A549 (cell line): ENCODE measurements around the gene PASK. TPM values are rescaled to one million over a fixed set of nuclear protein-coding genes. Genes with fewer than 3 reads are reported as not detected.

Experiments used
- ATAC-seq, 2 experiments: fragments of 200-7000 bp in 1 of 2; fragments of >200 bp in 1 of 2; cut with Nextera tagmentation in 1 of 2; cut with Tn5 transposase in 1 of 2; 3 replicates each; pipeline versions ENCODE4 v1.8.0 to v1.9.1; 2018 to 2020; ENCODE audit warnings: mild to moderate bottlenecking in 1 of 2, moderate library complexity in 1 of 2
- CTCF ChIA-PET: fragments of 300-600 bp; sonication (Branson Sonifier 250); formaldehyde crosslinking; extraction: SDS; loops from one replicate; lab custom pipeline; 2021; ENCODE audit warnings: antibody characterized with exemption, inconsistent platforms; lab: Yijun Ruan, JAX
- POLR2A ChIA-PET: fragments of 350-600 bp; formaldehyde crosslinking; extraction: SDS; loops from one replicate; lab custom pipeline; 2021; ENCODE audit warnings: antibody characterized with exemption, inconsistent platforms; lab: Yijun Ruan, JAX
- DNase-seq, 2 experiments: peaks; one replicate each; pipeline versions ENCODE4 v3.0.0 to v3.0.0-alpha.2; 2011 to 2016; ENCODE audit warnings: low read depth in 1 of 2, low spot score in 1 of 2
- FAIRE-seq: peaks from 2 replicates; lab custom pipeline; 2011; peaks lifted over from hg19 to GRCh38; lab: Jason Lieb, UNC
- H3K27ac ChIP-seq, 2 experiments: fragments of >200 bp; sonication (Bioruptor Twin); formaldehyde crosslinking; 3 replicates each; pipeline ENCODE4 v1.5.1; 2016 to 2017
- H3K4me1 ChIP-seq: fragments of >200 bp; sonication (Bioruptor Twin); formaldehyde crosslinking; 3 replicates; pipeline ENCODE4 v1.6.1; 2016
- H3K4me2 ChIP-seq: fragments of >200 bp; sonication (Bioruptor Twin); formaldehyde crosslinking; 3 replicates; pipeline ENCODE4 v1.6.1; 2016
- H3K4me3 ChIP-seq: fragments of >200 bp; sonication (Bioruptor Twin); formaldehyde crosslinking; 3 replicates; pipeline ENCODE4 v1.5.1; 2016
- H3K9me3 ChIP-seq: fragments of >200 bp; sonication (Bioruptor Twin); formaldehyde crosslinking; 3 replicates; pipeline ENCODE4 v1.6.1; 2016
- CBX2 ChIP-seq: fragments of 200-600 bp; sonication (generic); IDR thresholded peaks from 2 replicates; pipeline ENCODE4 v1.6.1; 2016; ENCODE audit warnings: low read depth, mild to moderate bottlenecking, borderline replicate concordance
- CBX8 ChIP-seq: fragments of 200-600 bp; sonication (generic); IDR thresholded peaks from 2 replicates; pipeline ENCODE4 v1.6.1; 2016
- EHMT2 ChIP-seq: fragments of 200-600 bp; sonication (generic); IDR thresholded peaks from 2 replicates; pipeline ENCODE4 v1.6.1; 2016; ENCODE audit warnings: antibody characterized with exemption, low read depth, mild to moderate bottlenecking, moderate library complexity
- EP300 ChIP-seq, 2 experiments: fragments of >200 bp; sonication (Bioruptor Twin); formaldehyde crosslinking; IDR thresholded peaks; 2 replicates in 1 of 2; 3 replicates in 1 of 2; pipeline ENCODE4 v1.6.1; 2016 to 2017
- FOSB ChIP-seq: fragments of 250-450 bp; sonication (Bioruptor Pico); IDR thresholded peaks from 2 replicates; pipeline ENCODE4 v1.5.0; 2020; ENCODE audit warnings: mild to moderate bottlenecking, moderate library complexity
- FOSL2 ChIP-seq, 2 experiments: fragments of 450-650 bp in 1 of 2; fragments of >200 bp in 1 of 2; sonication (Bioruptor Twin) in 1 of 2; formaldehyde crosslinking; IDR thresholded peaks; 2 replicates each; pipeline versions ENCODE4 v1.5.0 to v1.6.1; 2016 to 2020; ENCODE audit warnings: mild to moderate bottlenecking in 1 of 2, moderate library complexity in 1 of 2
- GATA3 ChIP-seq: IDR thresholded peaks from 2 replicates; pipeline ENCODE4 v1.6.1; 2012; ENCODE audit warnings: borderline replicate concordance
- HOXA7 ChIP-seq: fragments of 250-450 bp; sonication (Bioruptor Pico); IDR thresholded peaks from 2 replicates; pipeline ENCODE4 v1.5.0; 2020; ENCODE audit warnings: mild to moderate bottlenecking, moderate library complexity
- HOXB5 ChIP-seq: fragments of 250-450 bp; sonication (Bioruptor Pico); IDR thresholded peaks from 2 replicates; pipeline ENCODE4 v1.5.0; 2020; ENCODE audit warnings: mild to moderate bottlenecking, moderate library complexity
- KDM5A ChIP-seq: fragments of 200-600 bp; sonication (generic); IDR thresholded peaks from 2 replicates; pipeline ENCODE4 v1.6.1; 2016; ENCODE audit warnings: antibody characterized with exemption, mild to moderate bottlenecking
- MYC ChIP-seq: IDR thresholded peaks from 2 replicates; pipeline ENCODE4 v1.6.1; 2012; ENCODE audit warnings: mild to moderate bottlenecking, inconsistent platforms, low read length, improper control_type of control experiment, borderline replicate concordance
- NFE2L2 ChIP-seq: fragments of 150-350 bp; conservative IDR thresholded peaks from 2 replicates; pipeline ENCODE4 v1.6.1; 2014; ENCODE audit warnings: low read length
- NR3C1 ChIP-seq: fragments of >200 bp; sonication (Bioruptor Twin); formaldehyde crosslinking; IDR thresholded peaks from 3 replicates; pipeline ENCODE4 v1.6.1; 2017
- PHF8 ChIP-seq: fragments of 200-600 bp; sonication (generic); IDR thresholded peaks from 2 replicates; pipeline ENCODE4 v1.6.1; 2016; ENCODE audit warnings: low read depth, mild to moderate bottlenecking, antibody characterized with exemption, moderate library complexity, borderline replicate concordance
- POLR2AphosphoS2 ChIP-seq: conservative IDR thresholded peaks from 2 replicates; pipeline ENCODE4 v1.6.1; 2012; ENCODE audit warnings: low read length, improper control_type of control experiment, inconsistent platforms
- RCOR1 ChIP-seq: fragments of 150-350 bp; IDR thresholded peaks from 2 replicates; pipeline ENCODE4 v1.6.1; 2014; ENCODE audit warnings: antibody characterized with exemption, low read length, low read depth
- RNF2 ChIP-seq: fragments of 200-600 bp; sonication (generic); IDR thresholded peaks from 2 replicates; pipeline ENCODE4 v1.6.1; 2016; ENCODE audit warnings: low read depth, mild to moderate bottlenecking, antibody characterized with exemption, moderate library complexity, borderline replicate concordance
- SREBF2 ChIP-seq: fragments of 450-650 bp; IDR thresholded peaks from 2 replicates; pipeline ENCODE4 v1.6.1; 2014; ENCODE audit warnings: mild to moderate bottlenecking, moderate library complexity
- TFCP2L1 ChIP-seq: fragments of 250-450 bp; sonication (Bioruptor Pico); IDR thresholded peaks from 2 replicates; pipeline ENCODE4 v1.5.0; 2021; ENCODE audit warnings: mild to moderate bottlenecking
- ZC3H11A ChIP-seq: fragments of 450-650 bp; IDR thresholded peaks from 2 replicates; pipeline ENCODE4 v1.6.1; 2014; ENCODE audit warnings: antibody characterized with exemption, mild to moderate bottlenecking
- ZFP36 ChIP-seq: fragments of 450-650 bp; IDR thresholded peaks from 2 replicates; pipeline ENCODE4 v1.6.1; 2014; ENCODE audit warnings: borderline replicate concordance; ENCODE audit not compliant: partially characterized antibody
- ZSCAN20 ChIP-seq: fragments of 250-450 bp; sonication (Bioruptor Pico); IDR thresholded peaks from 2 replicates; pipeline ENCODE4 v1.8.0; 2022; ENCODE audit warnings: mild to moderate bottlenecking, moderate library complexity
- WGBS: methylation state at CpG from one replicate; pipeline ENCODE4 v1.1.6; 2017; ENCODE audit errors: missing lambda C conversion rate; 5-methylcytosine and 5-hydroxymethylcytosine counted together
- polyA plus RNA-seq, 4 experiments: library from polyadenylated mRNA; depleted of rRNA in 3 of 4; stranded (reverse); fragments of >200 nt; fragmentation: RNase III in 1 of 4; extraction: RNeasy Plus Mini Kit Qiagen cat#74134 plus additional on column Dnase treatment in 1 of 4; gene quantifications; 2 replicates in 3 of 4; 3 replicates in 1 of 4; pipeline ENCODE4 v1.2.3, GENCODE V29; 2011 to 2017
- TF ChIP-seq, protein P1 (sequence below): fragments of 250-450 bp; sonication (Bioruptor Pico); IDR thresholded peaks from 2 replicates; pipeline ENCODE4 v1.5.0; 2020; ENCODE audit warnings: low read depth, mild to moderate bottlenecking, moderate library complexity
- TF ChIP-seq, protein P2 (sequence below): fragments of 250-450 bp; sonication (Bioruptor Pico); IDR thresholded peaks from 2 replicates; pipeline ENCODE4 v1.5.0; 2021; ENCODE audit warnings: mild to moderate bottlenecking, moderate library complexity, borderline replicate concordance
- TF ChIP-seq, protein P3 (sequence below): fragments of >200 bp; sonication (Bioruptor Twin); formaldehyde crosslinking; IDR thresholded peaks from 3 replicates; pipeline ENCODE4 v1.6.1; 2016

The PASK gene
- polyA plus RNA-seq, 2 of the 4 experiments (the other 2 are of a cell fraction): 7.4 to 12.4 TPM

DNA sequence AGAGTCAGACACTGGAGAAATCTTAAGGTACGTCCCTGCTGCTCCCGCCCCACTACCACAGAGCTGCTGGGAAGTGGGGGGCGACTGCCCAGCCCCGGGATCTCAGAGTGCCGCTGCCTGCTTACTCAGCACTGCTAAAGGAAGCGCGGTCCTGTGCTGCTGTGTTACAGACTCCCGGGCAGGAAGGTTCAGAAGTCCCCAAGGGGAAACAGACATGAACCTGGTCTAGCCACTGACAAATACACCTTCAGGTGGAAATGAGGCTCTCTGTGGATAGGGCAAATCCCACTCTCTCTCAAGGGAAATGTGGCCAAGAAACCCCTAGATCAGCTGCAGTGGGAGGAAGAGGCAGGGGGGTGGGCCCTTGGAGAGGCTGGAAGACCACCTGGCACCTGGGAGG lies 60.9 kb downstream of the PASK start:
- Histone ChIP-seq H3K4me1 (peaks cover 20% of the 10 kb centered on the region), H3K9me3 (no peaks in the 10 kb centered on the region), H3K4me3 (no peak overlapping the region), H3K4me2 (no peak overlapping the region), H3K27ac (no peak overlapping the region)
- TF ChIP-seq KDM5A: no peak
- TF ChIP-seq, protein P1, sequence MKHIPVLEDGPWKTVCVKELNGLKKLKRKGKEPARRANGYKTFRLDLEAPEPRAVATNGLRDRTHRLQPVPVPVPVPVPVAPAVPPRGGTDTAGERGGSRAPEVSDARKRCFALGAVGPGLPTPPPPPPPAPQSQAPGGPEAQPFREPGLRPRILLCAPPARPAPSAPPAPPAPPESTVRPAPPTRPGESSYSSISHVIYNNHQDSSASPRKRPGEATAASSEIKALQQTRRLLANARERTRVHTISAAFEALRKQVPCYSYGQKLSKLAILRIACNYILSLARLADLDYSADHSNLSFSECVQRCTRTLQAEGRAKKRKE (CRISPR knock-in tag): no peak
- no peak for TF ChIP-seq HOXB5 (CRISPR knock-in tag)
- no peak for TF ChIP-seq POLR2AphosphoS2
- no peak for TF ChIP-seq HOXA7 (CRISPR knock-in tag)
- no peak for TF ChIP-seq TFCP2L1
- FAIRE-seq: no peak
- ATAC-seq: no peak
- ChIA-PET CTCF (interaction anchor here (1.0 to 2.7 kb wide), 2 partner anchors 11 to 174 kb away, joined by 3 to 12 read pairs; no protein-coding TSS in a partner anchor), POLR2A (no interaction called here)
- WGBS: 95% methylated on average over 8 of the region's 8 CpGs
- no peak for DNase-seq

DNA sequence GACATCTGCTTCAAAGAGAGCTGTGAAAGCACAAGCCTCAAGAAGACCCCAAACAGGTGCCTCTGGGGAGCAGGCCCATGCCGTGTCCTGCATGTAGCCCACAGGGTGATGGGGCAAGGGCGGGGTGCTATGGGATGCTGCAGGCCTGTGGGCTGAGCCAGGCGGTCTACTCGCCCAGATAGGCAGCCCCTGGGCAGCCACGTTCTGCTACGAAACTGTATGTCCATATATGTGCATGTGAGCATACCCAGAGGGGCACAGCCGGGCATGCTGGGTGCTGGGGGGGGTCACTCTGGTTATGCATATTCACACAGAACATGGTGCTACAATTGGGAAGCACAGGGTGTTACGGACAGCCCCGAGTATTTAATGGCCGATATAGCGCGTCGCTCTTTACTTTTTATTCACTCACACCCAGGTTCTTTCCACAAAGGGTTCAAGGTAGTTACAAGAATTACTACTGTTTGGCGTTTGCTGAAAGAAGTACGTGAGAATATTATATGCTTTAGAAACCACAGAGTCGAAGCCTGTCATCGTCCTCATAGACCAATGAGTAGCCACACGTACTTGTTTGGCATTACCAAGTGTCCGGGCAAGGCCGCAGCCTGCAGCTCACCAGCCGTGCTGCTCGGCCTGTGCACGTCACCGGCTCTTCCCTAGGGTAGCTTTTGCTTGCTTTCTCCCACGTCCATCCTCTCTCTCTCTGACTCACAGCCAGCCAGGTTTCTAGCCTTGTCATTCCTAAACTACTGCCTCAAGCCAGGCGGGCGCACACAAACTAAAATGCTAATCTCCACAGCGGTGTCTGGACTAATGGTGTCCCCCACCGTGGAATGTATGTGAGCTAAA lies 61.6 kb downstream of the PASK start:
- no peak for ATAC-seq
- no peak overlapping the region for H3K27ac ChIP-seq
- 95% methylated on average over 28 of the region's 29 CpGs for whole genome bisulfite sequencing
- no peak for FAIRE-seq
- CTCF ChIA-PET: interaction anchor here (2.7 kb wide), 1 partner anchor 10 kb away, joined by 12 read pairs; no protein-coding TSS in a partner anchor
- no peak for TF ChIP-seq PHF8
- TF ChIP-seq, all 56 proteins: peak for 0
- no peak overlapping the region for H3K4me2 ChIP-seq
- no peaks in the 10 kb centered on the region for H3K9me3 ChIP-seq
- no peak for DNase-seq
- peaks cover 14% of the 10 kb centered on the region for H3K4me1 ChIP-seq
- POLR2A ChIA-PET: no interaction called here
- H3K4me3 ChIP-seq: no peak overlapping the region

DNA sequence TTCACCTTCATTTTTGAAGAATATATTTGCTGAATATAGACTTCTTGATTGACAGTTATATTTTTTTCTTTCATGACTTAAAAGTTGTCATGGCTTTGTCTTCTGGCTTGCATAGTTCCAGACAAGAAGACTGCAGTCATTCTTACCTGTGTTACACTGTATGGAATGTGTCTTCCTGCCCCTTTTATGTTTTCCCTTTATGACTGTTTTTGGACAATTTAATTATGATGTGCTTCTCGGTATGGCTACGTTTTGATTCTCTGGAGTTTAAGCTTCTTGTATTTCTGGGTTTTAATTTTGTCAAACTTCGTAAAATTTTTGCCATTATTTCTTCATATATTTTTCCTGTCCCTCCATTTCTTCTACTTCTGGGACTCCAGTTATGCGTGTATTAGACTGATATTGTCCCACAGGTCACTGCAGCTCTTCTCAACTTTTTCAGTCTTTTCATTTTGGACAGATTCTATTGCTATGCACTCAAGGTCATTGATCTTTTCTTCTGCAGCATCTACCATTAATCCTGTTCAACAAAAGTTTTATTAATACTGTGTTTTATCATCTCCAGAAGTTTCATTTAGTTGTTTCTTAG lies 64.3 kb downstream of the PASK start:
- ChIA-PET POLR2A (no interaction called here), CTCF (interaction anchor here (1.7 kb wide), 1 partner anchor 171 kb away, joined by 5 read pairs; no protein-coding TSS in a partner anchor)
- Histone ChIP-seq H3K4me2 (no peak overlapping the region), H3K4me1 (no peaks in the 10 kb centered on the region), H3K27ac (no peak overlapping the region), H3K4me3 (no peak overlapping the region), H3K9me3 (no peaks in the 10 kb centered on the region)
- no peak for ATAC-seq
- no peak for DNase-seq
- TF ChIP-seq NR3C1 (no peak), ZSCAN20 (CRISPR knock-in tag) (no peak), ZFP36 (no peak), FOSB (CRISPR knock-in tag) (no peak), EP300 (IDR thresholded peaks at IDR 0.05) (no peak), NFE2L2 (no peak)
- FAIRE-seq: no peak
- WGBS: 95% methylated on average over 4 of the region's 4 CpGs

DNA sequence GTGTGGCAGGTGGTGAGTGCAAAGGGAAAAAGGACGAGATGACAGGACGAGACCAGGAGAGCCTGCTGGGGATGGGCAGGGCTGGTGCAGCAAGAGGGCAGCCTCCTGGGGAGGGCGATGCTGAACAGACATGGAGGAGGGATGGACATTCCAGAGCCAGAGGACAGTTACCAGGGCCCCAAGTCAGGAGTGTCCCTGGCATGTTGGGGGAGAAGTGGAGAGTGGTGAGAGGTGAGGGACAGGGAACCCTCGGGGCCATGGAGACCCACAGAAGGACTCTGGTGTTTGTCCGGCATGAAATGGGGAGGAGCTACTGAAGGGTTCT lies 66.2 kb downstream of the PASK start:
- no peaks in the 10 kb centered on the region for H3K9me3 ChIP-seq
- ATAC-seq: peak; percentile 9 to 12; a peak in 3 of 6 replicates
- H3K4me3 ChIP-seq: no peak overlapping the region
- ChIA-PET CTCF (interaction anchor here (0.7 kb wide), 2 partner anchors 169 to 692 kb away, joined by 3 read pairs; no protein-coding TSS in a partner anchor), POLR2A (no interaction called here)
- no peak for DNase-seq
- WGBS: 75% methylated on average over 5 of the region's 5 CpGs
- no peak overlapping the region for H3K4me2 ChIP-seq
- no peaks in the 10 kb centered on the region for H3K4me1 ChIP-seq
- no peak overlapping the region for H3K27ac ChIP-seq
- no peak for FAIRE-seq
- TF ChIP-seq HOXA7 (CRISPR knock-in tag): no peak
- TF ChIP-seq RNF2: no peak
- TF ChIP-seq, protein P2, sequence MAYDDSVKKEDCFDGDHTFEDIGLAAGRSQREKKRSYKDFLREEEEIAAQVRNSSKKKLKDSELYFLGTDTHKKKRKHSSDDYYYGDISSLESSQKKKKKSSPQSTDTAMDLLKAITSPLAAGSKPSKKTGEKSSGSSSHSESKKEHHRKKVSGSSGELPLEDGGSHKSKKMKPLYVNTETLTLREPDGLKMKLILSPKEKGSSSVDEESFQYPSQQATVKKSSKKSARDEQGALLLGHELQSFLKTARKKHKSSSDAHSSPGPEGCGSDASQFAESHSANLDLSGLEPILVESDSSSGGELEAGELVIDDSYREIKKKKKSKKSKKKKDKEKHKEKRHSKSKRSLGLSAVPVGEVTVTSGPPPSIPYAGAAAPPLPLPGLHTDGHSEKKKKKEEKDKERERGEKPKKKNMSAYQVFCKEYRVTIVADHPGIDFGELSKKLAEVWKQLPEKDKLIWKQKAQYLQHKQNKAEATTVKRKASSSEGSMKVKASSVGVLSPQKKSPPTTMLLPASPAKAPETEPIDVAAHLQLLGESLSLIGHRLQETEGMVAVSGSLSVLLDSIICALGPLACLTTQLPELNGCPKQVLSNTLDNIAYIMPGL (CRISPR knock-in tag): no peak
- TF ChIP-seq EHMT2: no peak
- TF ChIP-seq PHF8: no peak
- TF ChIP-seq NR3C1: no peak
- no peak for TF ChIP-seq RCOR1
- no peak for TF ChIP-seq MYC
- no peak for TF ChIP-seq CBX2
- TF ChIP-seq SREBF2: no peak
- no peak for TF ChIP-seq FOSL2 (IDR thresholded peaks at IDR 0.05)
- no peak for TF ChIP-seq FOSL2 (CRISPR knock-in tag; IDR thresholded peaks at IDR 0.05)
- TF ChIP-seq CBX8: no peak
- no peak for TF ChIP-seq GATA3
- TF ChIP-seq POLR2AphosphoS2: no peak
- no peak for TF ChIP-seq ZC3H11A
- TF ChIP-seq, protein P3, sequence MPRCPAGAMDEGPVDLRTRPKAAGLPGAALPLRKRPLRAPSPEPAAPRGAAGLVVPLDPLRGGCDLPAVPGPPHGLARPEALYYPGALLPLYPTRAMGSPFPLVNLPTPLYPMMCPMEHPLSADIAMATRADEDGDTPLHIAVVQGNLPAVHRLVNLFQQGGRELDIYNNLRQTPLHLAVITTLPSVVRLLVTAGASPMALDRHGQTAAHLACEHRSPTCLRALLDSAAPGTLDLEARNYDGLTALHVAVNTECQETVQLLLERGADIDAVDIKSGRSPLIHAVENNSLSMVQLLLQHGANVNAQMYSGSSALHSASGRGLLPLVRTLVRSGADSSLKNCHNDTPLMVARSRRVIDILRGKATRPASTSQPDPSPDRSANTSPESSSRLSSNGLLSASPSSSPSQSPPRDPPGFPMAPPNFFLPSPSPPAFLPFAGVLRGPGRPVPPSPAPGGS: no peak
